Measurements from ENCODE around the gene IL2RA. TPM values are rescaled to one million over a fixed set of nuclear protein-coding genes. Genes with fewer than 3 reads are reported as not detected.
"Not testable (repeated sequence)": the region's sequence is repeated elsewhere in the genome, so short reads cannot be mapped to it uniquely, and the experiment has no call there.

IL2RA gene
- total RNA-seq, 1 experiment from 2014 or later, result not detected

DNA sequence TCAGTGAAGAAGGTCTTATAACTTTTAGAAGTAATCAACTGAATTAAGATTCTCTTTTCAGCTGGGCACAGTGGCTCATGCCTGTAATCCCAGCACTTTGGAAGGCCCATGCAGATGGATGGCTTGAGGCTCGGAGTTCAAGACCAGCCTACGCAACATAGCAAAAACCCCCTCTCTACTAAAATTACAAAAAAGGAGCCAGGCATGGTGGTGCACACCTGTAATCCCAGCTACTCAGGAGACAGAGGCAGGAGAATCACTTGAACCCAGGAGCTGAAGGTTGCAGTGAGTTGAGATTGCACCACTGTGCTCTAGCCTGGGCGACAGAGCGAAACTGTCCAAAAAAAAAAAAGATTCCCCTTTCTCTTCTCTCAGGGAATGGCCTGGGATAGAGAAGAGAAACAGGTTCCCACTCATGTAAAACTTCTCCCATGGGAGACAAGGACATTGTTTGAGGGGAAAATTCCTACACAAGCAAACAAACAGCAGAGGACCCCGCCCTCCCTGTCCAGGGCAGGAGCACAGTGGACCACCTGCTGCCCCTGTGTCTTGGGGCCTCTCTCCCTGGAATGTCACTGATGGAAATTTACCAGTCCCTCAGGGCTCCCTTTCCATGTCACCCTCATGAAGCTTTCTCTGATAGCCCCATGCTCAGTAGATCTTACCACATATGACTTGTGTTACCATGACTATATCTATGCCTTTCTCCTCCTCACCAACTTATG, 5.6 kb downstream of the IL2RA start:
- DNase-seq (ENCODE audit: low read depth), result no peak

DNA sequence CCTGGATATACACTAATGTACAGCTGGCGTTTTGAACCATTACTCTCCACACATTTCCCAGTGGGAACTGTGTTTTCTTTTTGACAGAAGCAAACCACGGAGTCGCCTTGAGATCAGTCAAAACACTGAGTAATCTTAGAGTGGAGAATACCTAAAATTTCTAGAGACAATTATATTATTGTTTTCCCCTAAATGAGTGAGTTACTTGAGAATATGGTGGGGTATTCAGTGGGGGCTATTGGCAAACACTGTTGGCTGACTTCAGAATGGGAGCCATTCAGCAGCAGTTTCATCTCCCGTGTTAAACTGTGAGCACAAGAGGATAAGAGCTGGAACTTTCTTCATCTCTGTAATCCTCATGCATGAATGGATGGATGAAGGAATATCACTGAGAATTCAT, 6.2 kb downstream of the IL2RA start:
- no peak for DNase-seq (ENCODE audit: low read depth)

DNA sequence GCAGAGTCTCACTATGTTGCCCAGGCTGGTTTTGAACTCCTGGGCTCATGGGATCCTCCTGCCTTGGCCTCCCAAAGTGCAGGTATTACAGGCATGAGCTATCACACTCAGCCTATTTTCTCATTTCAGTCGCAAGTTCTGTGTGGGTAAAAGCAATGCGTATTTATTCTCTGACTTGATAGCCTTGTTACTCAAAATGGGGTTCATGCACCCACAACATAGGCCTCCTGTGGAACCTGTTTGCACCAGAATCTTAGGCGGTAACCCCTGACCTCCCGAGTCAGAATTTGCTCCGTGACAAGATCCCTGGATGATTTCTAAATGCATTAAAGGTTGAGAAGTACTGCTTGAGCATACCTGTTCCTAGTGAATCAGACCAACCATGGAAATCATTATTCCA, 7.3 kb downstream of the IL2RA start:
- no peak for DNase-seq (ENCODE audit: low read depth)

DNA sequence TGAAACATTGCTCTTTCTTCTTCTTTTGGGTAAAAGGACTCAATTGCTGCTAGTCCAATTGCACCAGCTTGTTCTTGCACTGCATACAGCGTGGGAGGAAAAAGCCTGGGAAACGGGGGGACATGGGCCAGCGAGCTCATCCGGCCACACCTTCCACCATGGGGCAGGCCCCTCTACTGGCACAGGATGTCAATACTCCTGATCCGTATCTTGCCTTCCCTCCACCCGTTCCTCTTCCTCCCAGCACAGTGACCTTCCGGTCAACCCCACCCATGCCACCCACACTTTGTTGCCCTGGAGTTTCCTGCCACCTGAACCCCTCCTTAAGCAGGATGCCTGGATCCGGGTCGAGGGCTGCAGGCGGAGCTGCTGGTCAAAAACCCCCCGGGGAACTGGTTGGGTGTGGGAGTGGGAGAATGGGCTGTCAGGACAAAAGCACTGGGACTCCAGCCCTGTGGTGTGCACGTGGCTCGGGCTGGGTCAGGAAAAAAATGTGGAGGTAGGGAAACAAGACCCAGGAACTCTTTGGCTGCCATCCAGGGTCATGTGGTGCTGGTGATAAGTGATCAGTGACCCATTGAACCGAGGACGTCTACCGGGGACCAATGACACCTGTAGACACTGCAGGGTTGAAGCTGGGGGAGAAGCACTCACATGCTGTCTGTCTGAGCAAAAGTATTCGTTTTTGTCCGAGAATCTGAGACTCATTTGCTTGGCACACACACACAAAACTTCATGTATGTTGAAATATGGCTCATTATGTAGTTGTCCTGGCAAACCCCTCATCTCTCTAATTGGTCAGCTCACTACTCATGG, 8.1 kb downstream of the IL2RA start:
- no peak for DNase-seq (ENCODE audit: low read depth)

DNA sequence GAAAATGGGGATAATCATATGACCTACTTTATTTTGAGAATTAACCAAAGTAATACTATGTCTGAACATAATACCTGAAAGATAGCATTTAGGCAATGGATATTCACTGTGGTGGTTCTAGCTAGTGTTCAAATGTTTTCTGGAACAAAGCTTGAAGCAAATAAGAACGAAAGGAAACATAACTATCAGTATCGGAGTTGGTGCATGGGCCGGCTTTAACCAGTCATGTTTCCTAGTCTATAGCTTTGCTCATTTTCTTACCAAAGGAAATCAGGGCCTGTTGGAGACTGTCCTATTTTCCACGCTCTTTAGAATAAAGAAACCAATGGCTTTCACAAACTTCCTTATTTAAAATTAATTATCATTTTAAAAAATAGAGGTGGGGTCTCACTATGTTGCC, 8.9 kb downstream of the IL2RA start:
- DNase-seq (ENCODE audit: low read depth), result no peak

DNA sequence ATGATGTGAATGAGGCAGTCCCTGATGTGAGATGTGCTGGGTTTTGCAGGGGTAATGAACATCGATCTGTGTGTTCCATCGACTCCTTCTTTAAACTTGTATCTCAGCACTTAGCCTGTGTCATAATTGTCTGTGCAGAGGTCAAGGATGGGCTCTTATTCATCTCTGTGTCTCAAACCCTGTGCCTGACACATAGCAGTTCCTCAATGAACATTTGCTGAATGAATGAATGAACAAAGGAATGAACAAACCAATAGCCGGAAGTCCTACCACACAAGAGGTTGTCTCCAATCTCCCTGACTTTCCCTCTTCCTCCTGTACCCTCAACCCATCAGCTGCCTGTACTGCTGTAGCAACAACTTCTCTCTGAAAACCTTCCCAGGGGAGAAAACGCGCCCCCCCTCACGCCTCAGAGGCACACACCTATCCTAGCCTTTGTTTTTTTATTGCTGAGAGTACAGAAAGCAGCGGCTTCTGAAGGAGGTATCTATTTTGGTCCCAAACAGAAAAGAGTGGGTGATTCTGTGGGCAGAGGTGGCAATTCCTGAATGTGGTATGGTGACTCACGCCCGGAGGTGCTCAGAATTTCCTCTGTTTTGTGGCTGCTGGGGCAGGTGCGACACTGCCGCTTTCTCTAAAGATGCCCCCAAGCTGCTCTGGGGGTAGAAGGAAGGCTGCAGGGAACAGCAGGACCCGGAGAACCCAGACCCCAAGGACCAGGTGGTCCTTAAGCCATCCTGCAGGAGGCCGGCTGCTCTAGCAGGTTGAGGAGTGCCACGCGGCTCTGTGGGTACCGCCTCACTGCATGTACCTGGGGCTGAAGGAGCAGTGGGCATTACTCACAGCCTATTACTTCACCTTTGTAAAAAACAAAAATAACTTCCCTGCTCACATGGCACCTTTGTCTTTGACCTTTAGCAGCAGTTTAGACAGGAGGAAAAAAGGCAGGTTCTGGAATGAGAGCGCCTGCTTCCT, 9.6 kb downstream of the IL2RA start:
- DNase-seq (ENCODE audit: low read depth), result no peak

DNA sequence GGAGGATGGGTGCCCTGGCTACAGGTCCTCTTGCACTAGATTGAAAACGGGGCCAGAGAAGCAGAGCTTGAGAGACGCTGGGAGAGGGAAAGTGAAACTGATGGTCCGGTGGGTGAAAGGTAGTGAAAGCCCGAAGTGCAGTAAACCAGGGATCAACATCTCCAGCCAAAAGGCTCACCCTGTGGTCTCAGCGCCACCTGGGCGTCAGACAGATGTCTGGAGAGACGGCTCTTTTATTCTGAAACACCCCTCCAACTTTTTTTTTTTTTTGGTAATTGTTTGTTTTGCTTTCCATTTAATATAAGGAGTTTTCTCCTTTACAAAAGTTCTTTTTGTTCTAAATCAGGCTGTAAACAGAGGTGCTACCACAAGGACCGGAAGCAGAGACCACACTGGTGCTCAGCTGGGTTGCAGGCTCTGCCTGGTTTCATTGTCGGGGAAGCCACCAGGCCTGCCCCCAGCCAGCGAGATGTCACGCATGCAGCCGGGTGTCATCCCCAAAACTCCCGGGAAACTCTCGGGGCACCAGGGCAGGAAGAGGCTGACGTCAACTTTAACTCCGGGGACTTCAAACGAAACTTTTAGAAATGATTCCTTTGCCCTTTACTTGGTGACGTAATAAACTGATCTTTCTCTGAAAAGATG, 11.2 kb downstream of the IL2RA start:
- peak; percentile 77 for DNase-seq (ENCODE audit: low read depth)

DNA sequence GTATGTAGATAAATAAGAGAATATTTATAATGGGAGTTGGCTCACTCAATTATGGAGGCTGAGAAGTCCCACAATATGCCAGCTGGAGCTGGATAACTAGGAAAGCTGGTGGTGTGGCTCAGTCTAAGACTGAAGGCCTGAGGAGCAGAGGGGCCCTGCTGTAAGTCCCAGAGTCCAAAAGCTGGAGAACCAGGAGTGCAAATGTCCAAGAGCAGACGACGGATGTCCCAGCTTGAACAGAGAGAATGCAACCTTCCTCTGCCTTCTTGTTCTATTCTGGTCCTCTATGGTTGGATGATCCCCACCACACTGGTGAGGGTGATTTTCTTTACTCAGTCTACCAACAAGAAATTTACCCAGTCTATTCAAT, 13.2 kb downstream of the IL2RA start:
- DNase-seq (ENCODE audit: low read depth), result no peak

DNA sequence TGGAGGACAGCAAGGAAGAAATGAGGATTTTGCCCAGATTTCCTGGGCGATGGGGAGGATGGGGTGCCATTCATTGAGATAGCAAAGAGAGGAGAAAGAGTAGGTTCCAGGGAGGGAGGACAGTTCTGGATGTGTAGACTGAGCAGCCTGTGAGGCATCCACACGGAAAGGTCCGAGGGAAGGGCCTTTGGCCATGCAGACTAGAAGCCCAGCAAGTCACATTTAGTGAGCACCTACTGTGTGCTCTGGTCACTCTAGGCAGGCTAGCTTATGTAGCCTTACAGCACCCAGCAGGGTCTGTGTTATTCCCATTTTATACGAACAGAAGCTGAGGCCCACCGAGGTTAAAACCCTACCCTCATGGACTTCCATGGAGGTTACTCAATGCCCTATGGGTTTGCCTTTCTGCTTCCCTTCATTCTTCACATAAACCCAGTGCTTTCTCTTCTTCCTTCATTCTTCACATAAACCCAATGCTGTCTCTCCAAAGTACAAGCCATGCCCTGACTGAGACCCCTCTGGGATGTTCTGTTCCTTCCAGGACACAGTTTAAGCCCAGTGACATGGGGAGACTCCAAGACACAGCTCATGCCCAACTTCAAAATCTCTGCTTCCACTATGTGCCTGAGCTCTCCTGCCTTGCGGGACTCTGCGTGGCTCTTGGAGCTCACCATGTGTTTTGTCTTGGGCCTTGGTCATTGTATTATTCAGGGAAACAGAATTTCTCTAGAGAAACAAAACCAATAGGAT, 13.7 kb downstream of the IL2RA start:
- DNase-seq (ENCODE audit: low read depth), result no peak

DNA sequence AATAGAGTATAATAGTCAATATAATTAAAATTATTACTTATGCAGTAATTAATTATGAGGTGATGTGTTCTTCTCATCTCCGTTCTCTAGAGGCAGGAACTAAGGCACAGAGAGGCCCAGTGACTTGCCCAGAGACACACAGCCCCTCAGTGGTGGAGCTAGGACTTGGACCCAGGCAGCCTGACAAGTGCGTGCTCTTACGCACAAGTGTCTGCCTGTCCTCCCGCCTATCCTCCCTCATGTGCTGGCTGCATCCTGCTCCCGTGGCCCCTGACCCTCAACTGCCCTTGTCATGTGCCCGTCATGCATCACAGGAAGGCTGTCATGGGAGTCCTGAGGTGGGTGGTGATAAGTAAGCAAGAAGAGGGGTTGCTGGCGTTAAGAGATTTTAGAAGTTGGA, 14.3 kb downstream of the IL2RA start:
- no peak for DNase-seq (ENCODE audit: low read depth)

DNA sequence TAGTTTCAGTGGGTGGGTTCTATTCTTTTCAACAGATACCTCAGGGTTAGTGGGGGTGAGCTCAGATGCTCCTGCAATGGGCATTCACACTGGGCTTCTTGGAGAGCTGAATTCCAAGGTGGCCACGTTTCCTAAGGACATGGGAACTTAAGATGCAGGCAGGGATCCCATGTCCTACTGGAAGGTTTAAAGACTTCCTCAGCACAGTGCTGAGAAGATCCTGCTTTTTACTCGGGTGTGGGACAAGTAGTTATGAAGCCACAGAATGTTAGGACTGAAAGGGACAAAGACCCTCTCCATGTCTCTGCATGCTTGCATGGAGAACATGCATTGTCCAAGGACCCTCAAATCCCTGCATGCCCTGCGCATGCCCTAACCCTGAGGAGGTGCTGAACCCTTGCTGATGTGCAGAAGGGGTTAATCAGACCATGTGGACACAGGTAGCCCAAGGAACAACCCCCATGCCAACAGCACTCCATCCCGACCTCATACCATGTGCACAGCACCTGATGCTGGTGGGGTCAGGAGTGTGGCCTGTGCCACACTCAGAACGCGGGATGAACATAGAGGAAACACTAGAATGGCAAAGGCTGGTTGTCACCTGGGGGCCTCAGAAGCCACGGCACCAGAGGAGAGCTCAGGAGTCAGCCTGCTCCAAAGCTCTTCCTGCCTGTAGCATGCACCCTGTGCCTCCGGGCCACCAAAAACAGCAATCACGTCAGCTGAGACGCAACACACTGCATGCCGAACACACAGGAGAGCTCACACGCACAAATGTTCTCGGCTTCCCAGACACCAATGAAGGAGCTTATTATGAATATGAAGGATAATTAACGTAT, 15.2 kb downstream of the IL2RA start:
- no peak for DNase-seq (ENCODE audit: low read depth)

DNA sequence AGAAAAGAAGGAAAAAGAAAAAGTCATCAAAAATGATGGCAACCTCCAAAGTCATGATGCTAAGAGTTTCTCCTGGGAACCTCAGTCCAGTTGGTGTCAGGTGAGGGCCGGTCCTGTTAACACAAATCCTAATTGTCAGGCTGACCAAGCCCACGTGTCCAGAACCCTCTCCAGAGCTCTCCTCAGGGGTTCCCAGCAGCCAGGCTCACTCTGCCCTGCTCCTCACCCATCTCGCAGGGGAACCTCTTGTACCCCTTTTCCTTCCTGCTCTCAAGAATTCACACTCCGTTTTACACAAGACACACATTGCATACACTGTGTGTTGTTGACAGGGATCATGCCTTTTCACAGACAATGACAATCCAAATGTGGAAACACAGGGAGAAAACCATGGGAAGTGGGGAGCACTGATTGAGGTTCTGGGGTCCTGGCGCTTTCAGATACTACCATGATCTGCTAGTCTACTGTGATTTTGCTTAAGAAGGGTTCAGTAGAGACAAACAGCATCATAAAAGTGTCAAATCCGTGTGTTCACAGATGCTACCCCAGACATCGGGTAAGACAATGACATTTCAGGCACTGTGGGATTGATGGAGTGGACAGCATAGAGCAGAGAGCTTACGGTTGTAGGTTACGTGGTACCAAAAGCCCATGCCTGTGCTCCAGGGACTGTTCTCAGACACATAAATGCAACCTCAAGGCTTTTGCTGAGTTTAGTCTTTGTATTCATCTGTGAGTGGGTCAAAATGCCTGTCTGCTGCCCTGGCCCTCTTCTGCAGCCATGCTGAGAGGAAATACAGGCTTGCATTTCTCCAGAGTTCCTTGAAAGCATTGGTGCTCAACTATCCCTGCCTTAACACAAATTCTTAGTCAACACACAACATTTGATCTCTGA, 16.0 kb downstream of the IL2RA start:
- DNase-seq (ENCODE audit: low read depth), result no peak

DNA sequence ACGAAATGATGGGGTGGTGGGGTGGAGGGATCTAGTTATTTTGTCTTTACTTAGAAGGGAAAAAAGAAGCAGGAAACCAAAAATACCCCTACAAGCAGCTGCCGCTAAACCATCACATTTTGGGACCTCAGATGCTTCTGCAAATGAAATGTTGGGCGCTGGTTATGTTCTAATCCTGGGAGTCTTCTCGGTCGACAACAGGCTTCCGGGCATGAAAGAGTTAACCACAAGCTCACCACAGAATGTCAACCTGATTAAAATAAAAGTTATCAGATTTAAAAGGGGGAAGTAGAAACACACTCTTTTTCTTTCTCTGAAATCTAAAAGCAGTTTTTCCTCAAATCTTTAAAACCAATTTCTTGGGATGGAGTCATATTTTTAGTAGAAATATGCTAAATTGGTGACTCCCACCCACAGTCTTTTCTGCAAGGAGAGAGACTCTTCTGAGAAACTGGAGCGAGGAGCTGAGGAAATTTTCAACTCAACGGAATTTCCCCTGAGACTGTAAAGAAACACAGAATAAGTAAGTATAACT, 16.8 kb downstream of the IL2RA start:
- DNase-seq (ENCODE audit: low read depth), result no peak

DNA sequence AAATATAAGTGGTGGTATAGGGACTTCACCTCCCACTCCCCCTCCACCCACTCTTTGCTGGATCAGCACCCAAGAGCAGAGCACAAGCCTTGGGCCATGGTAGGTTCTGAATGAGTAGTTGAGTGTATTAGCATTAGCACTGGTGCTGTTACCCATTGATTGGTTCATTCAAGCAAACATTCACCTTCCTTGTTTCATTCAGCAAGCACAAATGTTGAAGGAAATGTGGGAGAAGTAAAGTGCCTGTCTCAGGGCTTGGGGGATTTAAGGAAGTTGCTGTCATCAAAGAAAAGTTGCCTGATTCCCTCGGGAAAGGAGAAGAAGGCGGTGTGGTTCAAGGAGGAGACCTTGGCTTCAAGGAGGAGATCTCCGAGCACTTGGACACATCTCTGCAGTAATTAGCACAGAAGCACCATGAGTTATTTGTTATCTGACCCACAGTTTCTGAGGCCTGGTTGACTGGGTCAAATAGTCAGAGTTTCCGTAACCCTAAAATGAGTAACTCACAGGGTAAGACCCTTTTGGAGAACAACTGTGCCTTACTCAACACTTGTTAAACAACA, 17.3 kb downstream of the IL2RA start:
- DNase-seq (ENCODE audit: low read depth), result no peak

DNA sequence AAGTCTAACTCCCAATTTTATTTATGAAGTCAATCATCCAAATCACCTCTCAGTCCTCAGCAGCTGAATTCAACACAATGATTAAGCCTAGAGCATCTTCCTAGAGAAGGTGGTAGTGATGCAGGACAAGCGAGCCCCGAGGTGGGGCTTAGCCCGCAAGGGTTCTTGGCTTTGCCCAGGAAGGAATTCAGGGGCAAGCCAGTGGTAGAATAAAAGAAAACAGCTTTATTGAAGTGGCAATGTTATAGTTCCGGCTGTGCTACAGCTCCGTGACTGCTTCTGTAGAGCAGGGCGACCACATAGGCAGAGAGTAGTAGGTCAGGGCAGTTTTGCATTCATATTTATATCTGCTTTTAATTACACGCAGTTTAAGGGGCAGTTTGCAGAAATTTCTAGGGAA, 18.1 kb downstream of the IL2RA start:
- no peak for DNase-seq (ENCODE audit: low read depth)

DNA sequence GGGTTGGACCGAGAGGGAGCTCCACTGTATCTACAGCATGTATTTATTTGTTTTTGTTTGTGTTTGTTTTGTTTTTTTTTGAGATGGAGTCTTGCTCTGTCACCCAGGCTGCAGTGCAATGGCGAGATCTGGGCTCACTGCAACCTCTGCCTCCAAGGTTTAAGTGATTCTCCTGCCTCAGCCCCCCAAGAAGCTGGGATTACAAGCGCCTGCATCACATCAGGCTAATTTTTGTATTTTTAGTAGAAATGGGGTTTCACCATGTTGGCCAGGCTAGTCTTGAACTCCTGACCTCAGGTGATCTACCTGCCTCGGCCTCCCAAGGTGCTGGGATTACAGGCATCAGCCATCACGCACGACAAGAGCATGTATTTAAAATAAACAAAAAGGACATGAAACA, 18.8 kb downstream of the IL2RA start:
- not testable (repeated sequence) for DNase-seq (ENCODE audit: low read depth)

DNA sequence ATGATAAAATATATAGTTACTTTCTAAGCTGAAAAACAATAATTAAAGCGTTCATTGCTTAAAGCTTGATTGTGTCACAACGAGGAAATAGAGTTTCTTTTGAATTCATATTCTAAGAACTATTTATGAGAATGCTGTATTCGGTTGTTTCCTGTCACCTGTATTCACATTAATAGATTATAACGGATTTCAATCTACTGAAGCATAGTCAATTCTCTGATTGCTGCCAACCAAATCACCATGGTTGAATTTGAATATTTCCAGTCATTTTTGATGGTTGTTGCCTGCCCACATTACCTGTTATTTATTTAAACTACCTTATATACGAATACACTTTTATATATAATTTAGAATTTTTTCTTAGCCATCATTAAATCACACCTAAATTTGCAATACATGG, 22.0 kb downstream of the IL2RA start:
- DNase-seq (ENCODE audit: low read depth), result no peak

DNA sequence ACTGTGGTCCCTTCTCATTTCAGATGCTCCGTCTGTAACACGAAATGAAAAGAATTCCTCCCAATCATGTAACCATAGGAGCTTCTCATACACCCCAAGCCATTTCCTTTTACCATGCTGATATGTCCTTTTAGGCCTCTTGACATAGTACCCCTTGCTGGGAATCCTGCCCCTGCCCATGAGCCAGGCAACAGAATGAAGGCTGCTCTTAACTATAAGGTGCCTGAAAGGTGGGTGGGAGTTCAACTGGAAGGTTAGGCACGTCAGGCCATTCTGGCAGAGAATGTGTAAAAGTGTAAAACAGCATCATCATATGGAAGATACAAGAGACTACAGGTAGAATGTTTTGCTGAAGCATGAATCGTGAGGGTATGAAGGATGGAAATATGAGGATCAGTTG, 22.5 kb downstream of the IL2RA start:
- no peak for DNase-seq (ENCODE audit: low read depth)
